Peyer's patch (tissue), 4 donors: ENCODE data around the gene FIGNL1. TPM values are rescaled to one million over a fixed set of nuclear protein-coding genes. Genes with fewer than 3 reads are reported as not detected.

Experiments
- DNase-seq, 3 donors: peaks; one replicate each; pipeline ENCODE4 v3.0.0-alpha.2; 2017 to 2019
- H3K27ac ChIP-seq, 4 donors: fragments of 200-600 bp; sonication (generic); one replicate each; pipeline ENCODE4 v1.5.1; 2016 to 2019
- H3K27me3 ChIP-seq, 2 donors: fragments of 200-600 bp; sonication (generic); one replicate each; pipeline ENCODE4 v1.5.1; 2019
- H3K36me3 ChIP-seq, 3 donors: fragments of 200-600 bp; sonication (generic); one replicate each; pipeline ENCODE4 v1.5.1; 2016 to 2019
- H3K4me1 ChIP-seq, 4 donors: fragments of 200-600 bp; sonication (generic); one replicate each; pipeline ENCODE4 v1.5.1; 2016 to 2019
- H3K4me3 ChIP-seq, 4 donors: fragments of 200-600 bp; sonication (generic); 1 replicate in 3 of 4; 2 replicates in 1 of 4; pipeline ENCODE4 v1.5.1; 2016 to 2019; ENCODE audit warnings: mild to moderate bottlenecking in 1 of 4
- H3K9me3 ChIP-seq, 4 donors: fragments of 200-600 bp; sonication (generic); one replicate each; pipeline ENCODE4 v1.5.1; 2016 to 2019; ENCODE audit warnings: mild to moderate bottlenecking in 1 of 4
- CTCF ChIP-seq, 6 experiments: fragments of 450-650 bp in 4 of 6; fragments of 200-600 bp in 2 of 6; sonication (generic) in 1 of 6; IDR thresholded peaks; one replicate each; pipeline ENCODE4 v1.5.1; 2017 to 2019; ENCODE audit warnings: antibody characterized with exemption in 6 of 6, mild to moderate bottlenecking in 3 of 6, moderate library complexity in 1 of 6
- POLR2A ChIP-seq, 2 donors: fragments of 450-650 bp; IDR thresholded peaks; one replicate each; pipeline ENCODE4 v1.5.1; 2017; ENCODE audit warnings: antibody characterized with exemption in 2 of 2, mild to moderate bottlenecking in 2 of 2, moderate library complexity in 2 of 2
- total RNA-seq, 4 donors: library from RNA; depleted of rRNA; stranded (reverse); fragments of >200 nt; gene quantifications; one replicate each; pipeline ENCODE4 v1.1.0, GENCODE V29; 2016

The FIGNL1 gene
- total RNA-seq, 4 donors from 2014 or later: 5.5 to 12.4 (median 5.9) TPM

- Histone ChIP-seq H3K4me1 (no peaks in the 10 kb centered on the region), H3K9me3 (no peaks in the 10 kb centered on the region), H3K36me3 (no peaks in the 10 kb centered on the region), H3K27me3 (no peaks in the 10 kb centered on the region), H3K27ac (no peak overlapping the region), H3K4me3 (no peak overlapping the region)
- TF ChIP-seq CTCF (IDR thresholded peaks at IDR 0.05) (no peak), POLR2A (IDR thresholded peaks at IDR 0.05) (no peak)
- DNase-seq: no peak
Measured at GRCh38 chr7:50428911-50429310, 21.2 kb downstream of the FIGNL1 start.

- Histone ChIP-seq H3K27ac (no peak overlapping the region), H3K27me3 (no peaks in the 10 kb centered on the region)
Measured at GRCh38 chr7:50427518-50427917, 22.6 kb downstream of the FIGNL1 start.

GRCh38 chr7:50426280-50427045 lies 23.7 kb downstream of the FIGNL1 start:
- Histone ChIP-seq H3K27ac (peak overlapping the region in 1 of 4 donors; percentile 8), H3K4me1 (no peaks in the 10 kb centered on the region), H3K36me3 (no peaks in the 10 kb centered on the region), H3K9me3 (no peaks in the 10 kb centered on the region), H3K4me3 (no peak overlapping the region), H3K27me3 (no peaks in the 10 kb centered on the region)
- no peak for TF ChIP-seq CTCF (IDR thresholded peaks at IDR 0.05)
- no peak for TF ChIP-seq POLR2A (IDR thresholded peaks at IDR 0.05)
- peak in 1 of 3 donors; percentile 68 for DNase-seq

More at GRCh38 chr7:50427518-50427917, 22.6 kb downstream of the FIGNL1 start:
- Histone ChIP-seq H3K4me1 (no peaks in the 10 kb centered on the region), H3K4me3 (no peak overlapping the region), H3K36me3 (no peaks in the 10 kb centered on the region), H3K9me3 (no peaks in the 10 kb centered on the region)
- TF ChIP-seq CTCF (IDR thresholded peaks at IDR 0.05) (no peak), POLR2A (IDR thresholded peaks at IDR 0.05) (no peak)
- DNase-seq: no peak

- Histone ChIP-seq H3K36me3 (no peaks in the 10 kb centered on the region), H3K4me1 (no peaks in the 10 kb centered on the region), H3K27ac (no peak overlapping the region), H3K4me3 (no peak overlapping the region), H3K27me3 (no peaks in the 10 kb centered on the region), H3K9me3 (no peaks in the 10 kb centered on the region)
- no peak for DNase-seq
- no peak for TF ChIP-seq CTCF (IDR thresholded peaks at IDR 0.05)
- no peak for TF ChIP-seq POLR2A (IDR thresholded peaks at IDR 0.05)
Measured at GRCh38 chr7:50425318-50425717, 24.8 kb downstream of the FIGNL1 start.

GRCh38 chr7:50423860-50424259 lies 26.3 kb downstream of the FIGNL1 start:
- H3K36me3 ChIP-seq: no peaks in the 10 kb centered on the region

More at GRCh38 chr7:50423860-50424259, 26.3 kb downstream of the FIGNL1 start:
- TF ChIP-seq POLR2A (IDR thresholded peaks at IDR 0.05) (no peak), CTCF (IDR thresholded peaks at IDR 0.05) (no peak)
- no peak for DNase-seq
- no peak overlapping the region for H3K4me3 ChIP-seq
- no peaks in the 10 kb centered on the region for H3K4me1 ChIP-seq
- no peaks in the 10 kb centered on the region for H3K9me3 ChIP-seq
- H3K27ac ChIP-seq: no peak overlapping the region
- H3K27me3 ChIP-seq: no peaks in the 10 kb centered on the region
